ENCODE data around the gene LGR6. TPM values are rescaled to one million over a fixed set of nuclear protein-coding genes. Genes with fewer than 3 reads are reported as not detected.

Gene LGR6
- total and polyA plus RNA-seq, 2 donors: 0.37 to 3.8 TPM

DNA sequence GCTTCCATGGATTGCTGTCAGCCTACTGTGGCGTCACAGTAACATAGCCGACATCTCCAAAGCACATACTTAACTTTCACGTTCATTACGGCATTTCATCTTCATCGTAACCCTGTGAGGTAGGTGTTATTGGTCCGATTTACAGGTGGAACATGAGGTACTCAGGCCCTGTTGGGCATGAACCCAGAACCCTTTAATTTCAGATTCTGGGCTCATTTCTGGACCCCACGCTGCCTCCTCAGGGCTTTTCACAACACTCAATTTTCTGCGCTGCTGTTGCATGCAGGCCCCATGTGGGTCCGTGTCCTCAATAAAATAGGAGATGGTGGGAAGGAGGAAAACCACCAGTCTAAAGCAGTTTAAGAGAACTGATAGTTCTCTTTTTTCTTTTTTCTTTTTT, 108.6 kb downstream of the LGR6 start:
- Histone ChIP-seq H3K27ac (ENCODE audit: low read depth) (no peak overlapping the region), H3K4me1 (ENCODE audit: insufficient read depth) (no peaks in the 10 kb centered on the region), H3K36me3 (ENCODE audit: insufficient read depth) (no peaks in the 10 kb centered on the region), H3K4me3 (ENCODE audit: low read depth, low read length) (no peak overlapping the region)
- WGBS: 95% methylated on average over 9 of the region's 9 CpGs
- DNase-seq (ENCODE audit: extremely low spot score): no peak

GRCh38 chr1:202304375-202304774, 110.8 kb downstream of the LGR6 start:
- no peaks in the 10 kb centered on the region for H3K36me3 ChIP-seq (ENCODE audit: insufficient read depth)
- no peak overlapping the region for H3K4me3 ChIP-seq (ENCODE audit: low read depth, low read length)
- H3K4me1 ChIP-seq (ENCODE audit: insufficient read depth): no peaks in the 10 kb centered on the region
- WGBS: 76% methylated on average over 9 of the region's 9 CpGs
- DNase-seq (ENCODE audit: extremely low spot score): no peak
- no peak overlapping the region for H3K27ac ChIP-seq (ENCODE audit: low read depth)

- 71% methylated on average over 1 of the region's 1 CpG for WGBS
- no peak for DNase-seq (ENCODE audit: extremely low spot score)
- Histone ChIP-seq H3K4me1 (ENCODE audit: insufficient read depth) (no peaks in the 10 kb centered on the region), H3K4me3 (ENCODE audit: low read depth, low read length) (no peak overlapping the region), H3K36me3 (ENCODE audit: insufficient read depth) (no peaks in the 10 kb centered on the region), H3K27ac (ENCODE audit: low read depth) (no peak overlapping the region)
Measured at GRCh38 chr1:202305168-202305567, 111.6 kb downstream of the LGR6 start.

GRCh38 chr1:202306535-202307345, 113.1 kb downstream of the LGR6 start:
- H3K27ac ChIP-seq (ENCODE audit: low read depth): no peak overlapping the region
- H3K4me1 ChIP-seq (ENCODE audit: insufficient read depth): no peaks in the 10 kb centered on the region
- no peak for DNase-seq (ENCODE audit: extremely low spot score)
- no peaks in the 10 kb centered on the region for H3K36me3 ChIP-seq (ENCODE audit: insufficient read depth)
- H3K4me3 ChIP-seq (ENCODE audit: low read depth, low read length): no peak overlapping the region
- 82% methylated on average over 9 of the region's 9 CpGs for WGBS

DNA sequence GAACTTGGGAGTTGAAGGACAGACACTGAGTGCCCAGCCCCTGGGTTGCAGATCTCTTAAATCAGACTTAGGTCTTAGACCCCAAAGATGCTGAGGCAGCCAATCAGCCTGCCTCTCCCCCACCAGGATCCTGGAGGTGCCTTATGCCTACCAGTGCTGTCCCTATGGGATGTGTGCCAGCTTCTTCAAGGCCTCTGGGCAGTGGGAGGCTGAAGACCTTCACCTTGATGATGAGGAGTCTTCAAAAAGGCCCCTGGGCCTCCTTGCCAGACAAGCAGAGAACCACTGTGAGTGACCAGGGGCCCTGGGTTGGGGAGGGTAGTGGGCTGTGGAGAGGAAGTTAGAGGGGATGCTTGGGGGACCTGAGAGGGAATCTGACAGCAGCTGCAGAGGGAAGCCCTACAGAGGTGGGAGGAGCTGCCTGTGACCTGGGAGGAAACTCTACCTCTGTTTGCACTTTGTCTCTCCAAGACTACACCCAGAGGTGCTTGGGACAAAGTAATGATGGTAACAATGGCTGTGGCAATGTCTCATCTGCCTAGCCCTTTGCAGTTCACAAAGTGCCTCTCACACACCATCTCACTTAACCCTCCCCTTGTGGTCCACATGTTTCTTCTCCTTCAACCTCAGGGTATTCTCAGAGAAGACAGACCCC, 116.6 kb downstream of the LGR6 start:
- no peak for DNase-seq (ENCODE audit: extremely low spot score)
- H3K27ac ChIP-seq (ENCODE audit: low read depth): no peak overlapping the region
- no peaks in the 10 kb centered on the region for H3K36me3 ChIP-seq (ENCODE audit: insufficient read depth)
- no peak overlapping the region for H3K4me3 ChIP-seq (ENCODE audit: low read depth, low read length)
- H3K4me1 ChIP-seq (ENCODE audit: insufficient read depth): no peaks in the 10 kb centered on the region

DNA sequence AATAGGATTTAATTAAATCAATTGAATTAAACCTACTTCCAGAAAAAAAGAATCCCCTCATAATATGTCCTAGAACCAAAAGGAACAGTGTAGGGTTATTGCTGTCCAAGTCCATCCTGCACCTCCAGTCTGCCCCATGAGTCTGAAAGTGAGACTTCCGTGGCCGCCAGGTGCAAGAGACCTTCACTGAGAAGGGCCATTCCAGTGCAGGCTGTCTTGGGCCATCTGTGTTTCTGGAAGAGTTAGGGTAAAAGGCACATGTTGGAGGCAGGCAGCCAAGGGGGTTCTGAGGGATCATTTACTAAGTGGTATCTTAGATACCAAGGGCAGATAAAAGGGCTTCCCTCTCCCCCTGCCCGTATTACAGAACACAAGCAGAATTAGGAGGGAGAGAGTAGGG, 117.1 kb downstream of the LGR6 start:
- Histone ChIP-seq H3K36me3 (ENCODE audit: insufficient read depth) (no peaks in the 10 kb centered on the region), H3K4me3 (ENCODE audit: low read depth, low read length) (no peak overlapping the region), H3K4me1 (ENCODE audit: insufficient read depth) (no peaks in the 10 kb centered on the region), H3K27ac (ENCODE audit: low read depth) (no peak overlapping the region)
- no peak for DNase-seq (ENCODE audit: extremely low spot score)
- WGBS: 84% methylated on average over 3 of the region's 3 CpGs

DNA sequence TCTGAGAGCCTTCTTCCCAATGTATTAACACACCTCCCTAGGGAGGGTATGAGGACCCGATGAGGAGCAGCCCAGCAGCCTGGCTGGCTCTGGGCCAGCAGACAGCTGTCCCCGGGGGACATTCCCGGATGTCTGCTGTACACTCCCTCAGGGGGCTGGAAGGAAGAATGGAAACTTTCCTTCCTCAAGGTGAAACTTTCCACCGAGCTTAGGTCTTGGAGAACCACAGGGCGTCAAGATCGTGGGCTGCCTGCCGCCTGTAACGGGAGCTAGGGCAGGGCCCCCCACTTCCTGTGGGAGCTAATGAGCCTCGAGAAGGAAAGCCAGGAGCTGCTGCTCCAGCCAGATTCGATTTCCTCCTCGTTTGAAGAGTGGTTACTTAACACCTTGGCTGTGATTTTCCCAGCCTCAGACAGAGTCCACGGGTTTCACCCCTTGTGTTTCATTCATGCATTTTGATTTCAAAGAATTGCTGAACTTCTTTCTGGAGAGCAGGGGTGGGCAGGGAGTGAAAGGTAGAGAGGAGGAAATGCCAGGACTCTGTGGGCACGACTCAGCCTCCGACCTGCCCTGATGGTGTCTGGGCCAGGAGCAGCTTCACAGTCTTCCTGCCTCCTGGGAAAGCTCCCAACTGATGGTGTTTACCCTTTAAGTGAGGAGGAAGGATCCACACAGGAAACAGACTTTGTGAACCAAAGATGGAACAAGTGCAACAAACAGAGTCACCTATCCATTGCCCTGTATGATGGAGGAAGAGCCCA, 118.5 kb downstream of the LGR6 start:
- H3K4me3 ChIP-seq (ENCODE audit: low read depth, low read length): no peak overlapping the region
- WGBS: 26% methylated on average over 14 of the region's 14 CpGs
- no peak for DNase-seq (ENCODE audit: extremely low spot score)
- H3K27ac ChIP-seq (ENCODE audit: low read depth): no peak overlapping the region
- H3K36me3 ChIP-seq (ENCODE audit: insufficient read depth): no peaks in the 10 kb centered on the region
- H3K4me1 ChIP-seq (ENCODE audit: insufficient read depth): no peaks in the 10 kb centered on the region

DNA sequence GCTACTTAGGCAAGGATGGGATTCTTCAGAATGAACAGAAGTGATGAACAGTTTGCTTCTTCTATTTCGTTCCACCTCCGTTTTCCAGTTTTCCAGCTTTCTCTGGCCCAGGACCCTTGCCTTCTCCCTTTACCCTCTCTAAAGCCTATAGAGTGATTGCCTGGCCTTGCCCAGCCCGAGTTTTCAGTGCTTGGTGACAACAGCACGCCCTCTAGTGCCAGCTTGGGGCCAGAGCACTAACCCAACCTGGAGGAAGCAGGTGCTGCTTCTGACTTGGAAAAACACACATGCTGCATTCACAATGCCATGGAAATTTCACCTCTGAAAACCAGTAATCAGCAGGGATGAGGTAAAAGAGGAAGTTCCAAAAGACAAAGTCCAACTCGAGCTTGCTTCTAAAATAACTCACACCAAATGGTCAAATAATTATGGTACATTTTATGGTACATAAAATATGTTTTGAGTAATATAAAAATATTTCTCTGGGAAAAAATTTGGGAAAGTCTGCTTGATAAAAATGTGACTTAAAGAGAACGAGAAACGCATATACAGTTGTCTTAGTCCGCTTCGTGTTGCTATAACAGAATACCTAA, 122.1 kb downstream of the LGR6 start:
- Histone ChIP-seq H3K4me3 (ENCODE audit: low read depth, low read length) (no peak overlapping the region), H3K36me3 (ENCODE audit: insufficient read depth) (no peaks in the 10 kb centered on the region), H3K27ac (ENCODE audit: low read depth) (no peak overlapping the region), H3K4me1 (ENCODE audit: insufficient read depth) (no peaks in the 10 kb centered on the region)
- 18% methylated on average over 9 of the region's 9 CpGs for whole genome bisulfite sequencing
- DNase-seq (ENCODE audit: extremely low spot score): no peak

DNA sequence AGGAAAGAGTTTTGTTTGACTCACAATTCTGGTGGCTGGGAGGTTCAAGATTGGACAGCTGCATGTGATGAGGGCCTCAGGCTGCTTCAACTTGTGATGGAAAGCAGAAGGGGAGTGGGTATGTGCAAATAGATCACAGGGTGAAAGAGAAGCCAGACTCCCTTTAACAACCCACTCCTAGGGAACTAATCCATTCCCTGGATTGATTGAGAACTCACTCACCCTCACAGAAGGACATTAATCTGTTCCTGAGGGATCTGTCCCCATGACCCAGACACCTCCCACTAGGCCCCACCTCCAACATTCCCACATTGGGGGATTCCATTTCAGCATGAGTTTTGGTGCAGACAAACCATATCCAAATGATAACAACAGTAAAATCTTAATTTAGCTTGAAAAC, 122.6 kb downstream of the LGR6 start:
- H3K4me1 ChIP-seq (ENCODE audit: insufficient read depth): no peaks in the 10 kb centered on the region
- H3K27ac ChIP-seq (ENCODE audit: low read depth): no peak overlapping the region
- no peaks in the 10 kb centered on the region for H3K36me3 ChIP-seq (ENCODE audit: insufficient read depth)
- H3K4me3 ChIP-seq (ENCODE audit: low read depth, low read length): no peak overlapping the region
- DNase-seq (ENCODE audit: extremely low spot score): no peak

GRCh38 chr1:202317941-202318925, 124.6 kb downstream of the LGR6 start:
- DNase-seq (ENCODE audit: extremely low spot score): no peak
- no peak overlapping the region for H3K27ac ChIP-seq (ENCODE audit: low read depth)
- no peak overlapping the region for H3K4me3 ChIP-seq (ENCODE audit: low read depth, low read length)
- 91% methylated on average over 52 of the region's 52 CpGs for WGBS
- H3K36me3 ChIP-seq (ENCODE audit: insufficient read depth): no peaks in the 10 kb centered on the region
- H3K4me1 ChIP-seq (ENCODE audit: insufficient read depth): no peaks in the 10 kb centered on the region

DNA sequence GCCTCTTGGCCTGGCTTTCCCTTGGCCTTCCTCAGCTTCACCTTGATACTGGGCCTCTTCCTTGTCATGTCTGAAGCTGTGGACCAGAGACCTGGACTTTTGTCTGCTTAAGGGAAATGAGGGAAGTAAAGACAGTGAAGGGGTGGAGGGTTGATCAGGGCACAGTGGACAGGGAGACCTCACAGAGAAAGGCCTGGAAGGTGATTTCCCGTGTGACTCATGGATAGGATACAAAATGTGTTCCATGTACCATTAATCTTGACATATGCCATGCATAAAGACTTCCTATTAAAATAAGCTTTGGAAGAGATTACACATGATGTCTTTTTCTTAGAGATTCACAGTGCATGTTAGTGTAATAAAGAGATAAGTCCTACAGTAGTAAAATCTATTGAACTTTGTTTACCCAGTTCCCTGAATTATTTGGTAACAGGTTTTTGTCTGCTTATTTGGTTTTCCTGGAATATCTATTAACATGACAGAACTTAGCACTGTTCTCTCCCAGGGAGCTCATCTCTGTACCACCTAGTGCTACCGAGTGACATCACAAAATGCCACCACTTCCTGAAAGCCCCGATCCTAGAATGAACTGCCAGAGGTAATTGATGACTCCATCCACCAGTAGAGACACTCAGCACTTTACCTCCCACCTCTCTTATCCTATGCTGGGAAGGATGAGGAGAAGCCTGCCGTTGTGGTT, 125.9 kb downstream of the LGR6 start:
- no peaks in the 10 kb centered on the region for H3K4me1 ChIP-seq (ENCODE audit: insufficient read depth)
- no peak for DNase-seq (ENCODE audit: extremely low spot score)
- 73% methylated on average over 4 of the region's 4 CpGs for WGBS
- H3K36me3 ChIP-seq (ENCODE audit: insufficient read depth): no peaks in the 10 kb centered on the region
- no peak overlapping the region for H3K4me3 ChIP-seq (ENCODE audit: low read depth, low read length)
- H3K27ac ChIP-seq (ENCODE audit: low read depth): no peak overlapping the region

DNA sequence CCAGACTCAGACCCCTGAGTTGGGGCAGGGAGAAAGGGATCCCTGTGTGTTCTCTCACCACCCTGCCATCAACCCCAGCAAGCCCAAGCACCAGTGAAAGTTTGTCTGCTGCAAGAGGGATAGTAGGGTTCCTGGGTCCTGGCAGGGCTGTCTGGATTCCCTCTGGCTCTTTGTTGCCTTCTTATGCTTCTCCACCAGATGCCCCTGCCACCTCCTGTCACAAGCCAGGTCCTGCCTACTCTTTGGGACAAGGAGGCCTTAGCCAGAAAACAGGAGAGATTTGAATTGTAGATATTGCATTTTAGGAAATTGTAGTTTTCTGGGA, 126.4 kb downstream of the LGR6 start:
- no peak for DNase-seq (ENCODE audit: extremely low spot score)
- H3K4me1 ChIP-seq (ENCODE audit: insufficient read depth): no peaks in the 10 kb centered on the region
- H3K4me3 ChIP-seq (ENCODE audit: low read depth, low read length): no peak overlapping the region
- no peak overlapping the region for H3K27ac ChIP-seq (ENCODE audit: low read depth)
- H3K36me3 ChIP-seq (ENCODE audit: insufficient read depth): no peaks in the 10 kb centered on the region
